OCI-LY7 (cell line): ENCODE data around the gene MPV17L2.

Source experiments
- EZH2phosphoT487 ChIP-seq: fragments of 200-600 bp; sonication (generic); IDR thresholded peaks from 2 replicates; pipeline ENCODE4 v1.6.1; 2018; ENCODE audit warnings: low read depth, borderline replicate concordance, mild to moderate bottlenecking, mixed run types, antibody characterized with exemption, low read length, moderate library complexity, mixed read lengths
- TF ChIP-seq, protein P1 (sequence below): fragments of 200-600 bp; sonication (generic); conservative IDR thresholded peaks from 2 replicates; pipeline ENCODE4 v1.5.1; 2014; ENCODE audit warnings: mild to moderate bottlenecking, antibody characterized with exemption, low read length, moderate library complexity, mixed read lengths

- TF ChIP-seq, protein P1, sequence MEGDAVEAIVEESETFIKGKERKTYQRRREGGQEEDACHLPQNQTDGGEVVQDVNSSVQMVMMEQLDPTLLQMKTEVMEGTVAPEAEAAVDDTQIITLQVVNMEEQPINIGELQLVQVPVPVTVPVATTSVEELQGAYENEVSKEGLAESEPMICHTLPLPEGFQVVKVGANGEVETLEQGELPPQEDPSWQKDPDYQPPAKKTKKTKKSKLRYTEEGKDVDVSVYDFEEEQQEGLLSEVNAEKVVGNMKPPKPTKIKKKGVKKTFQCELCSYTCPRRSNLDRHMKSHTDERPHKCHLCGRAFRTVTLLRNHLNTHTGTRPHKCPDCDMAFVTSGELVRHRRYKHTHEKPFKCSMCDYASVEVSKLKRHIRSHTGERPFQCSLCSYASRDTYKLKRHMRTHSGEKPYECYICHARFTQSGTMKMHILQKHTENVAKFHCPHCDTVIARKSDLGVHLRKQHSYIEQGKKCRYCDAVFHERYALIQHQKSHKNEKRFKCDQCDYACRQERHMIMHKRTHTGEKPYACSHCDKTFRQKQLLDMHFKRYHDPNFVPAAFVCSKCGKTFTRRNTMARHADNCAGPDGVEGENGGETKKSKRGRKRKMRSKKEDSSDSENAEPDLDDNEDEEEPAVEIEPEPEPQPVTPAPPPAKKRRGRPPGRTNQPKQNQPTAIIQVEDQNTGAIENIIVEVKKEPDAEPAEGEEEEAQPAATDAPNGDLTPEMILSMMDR = 0 out of 2 replicates have a peak, but pooled peaks have one; percentile 23
- no peak for TF ChIP-seq EZH2phosphoT487
These were observed 35.5 kb upstream of the MPV17L2 start for GRCh38 chr19:18157465-18158063.
